ENCODE measurements around the gene IPO9.

DNA sequence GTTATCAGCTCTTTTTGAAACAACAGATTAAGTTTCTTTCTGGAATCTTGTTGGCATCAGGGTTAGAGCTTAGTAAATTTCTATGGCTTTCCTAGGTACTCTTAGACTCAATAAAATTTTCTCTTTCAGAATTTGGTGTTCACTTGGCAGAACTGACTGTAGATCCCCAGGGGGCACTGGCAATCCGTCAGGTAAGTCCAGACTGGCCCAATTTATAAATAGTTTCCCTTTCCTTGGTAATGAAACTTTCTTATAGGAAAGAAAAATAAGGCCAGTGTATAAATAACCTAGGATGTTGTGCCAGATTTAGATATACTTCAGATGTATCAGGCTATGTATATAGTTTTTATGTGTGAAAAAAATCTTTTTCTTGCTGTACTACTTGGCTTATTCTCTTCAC, 18.2 kb downstream of the IPO9 start:
- no peak for TF ChIP-seq FOXM1 (IDR thresholded peaks at IDR 0.05; ENCODE audit: low read depth, low read length)
- TF ChIP-seq BHLHE40 (IDR thresholded peaks at IDR 0.05; ENCODE audit: borderline replicate concordance in 1 of 2, low read depth in 2 of 2, low read length in 1 of 2) = no peak
- TF ChIP-seq, protein P1, sequence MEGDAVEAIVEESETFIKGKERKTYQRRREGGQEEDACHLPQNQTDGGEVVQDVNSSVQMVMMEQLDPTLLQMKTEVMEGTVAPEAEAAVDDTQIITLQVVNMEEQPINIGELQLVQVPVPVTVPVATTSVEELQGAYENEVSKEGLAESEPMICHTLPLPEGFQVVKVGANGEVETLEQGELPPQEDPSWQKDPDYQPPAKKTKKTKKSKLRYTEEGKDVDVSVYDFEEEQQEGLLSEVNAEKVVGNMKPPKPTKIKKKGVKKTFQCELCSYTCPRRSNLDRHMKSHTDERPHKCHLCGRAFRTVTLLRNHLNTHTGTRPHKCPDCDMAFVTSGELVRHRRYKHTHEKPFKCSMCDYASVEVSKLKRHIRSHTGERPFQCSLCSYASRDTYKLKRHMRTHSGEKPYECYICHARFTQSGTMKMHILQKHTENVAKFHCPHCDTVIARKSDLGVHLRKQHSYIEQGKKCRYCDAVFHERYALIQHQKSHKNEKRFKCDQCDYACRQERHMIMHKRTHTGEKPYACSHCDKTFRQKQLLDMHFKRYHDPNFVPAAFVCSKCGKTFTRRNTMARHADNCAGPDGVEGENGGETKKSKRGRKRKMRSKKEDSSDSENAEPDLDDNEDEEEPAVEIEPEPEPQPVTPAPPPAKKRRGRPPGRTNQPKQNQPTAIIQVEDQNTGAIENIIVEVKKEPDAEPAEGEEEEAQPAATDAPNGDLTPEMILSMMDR (IDR thresholded peaks at IDR 0.05 in 2 of 3, conservative IDR thresholded peaks at IDR 0.05 in 1 of 3; ENCODE audit: control insufficient read depth in 2 of 3, extremely low read depth in 1 of 3, insufficient read depth in 1 of 3, low read depth in 3 of 3, low read length in 3 of 3) = no peak
- TF ChIP-seq, protein P2, sequence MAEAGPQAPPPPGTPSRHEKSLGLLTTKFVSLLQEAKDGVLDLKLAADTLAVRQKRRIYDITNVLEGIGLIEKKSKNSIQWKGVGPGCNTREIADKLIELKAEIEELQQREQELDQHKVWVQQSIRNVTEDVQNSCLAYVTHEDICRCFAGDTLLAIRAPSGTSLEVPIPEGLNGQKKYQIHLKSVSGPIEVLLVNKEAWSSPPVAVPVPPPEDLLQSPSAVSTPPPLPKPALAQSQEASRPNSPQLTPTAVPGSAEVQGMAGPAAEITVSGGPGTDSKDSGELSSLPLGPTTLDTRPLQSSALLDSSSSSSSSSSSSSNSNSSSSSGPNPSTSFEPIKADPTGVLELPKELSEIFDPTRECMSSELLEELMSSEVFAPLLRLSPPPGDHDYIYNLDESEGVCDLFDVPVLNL (IDR thresholded peaks at IDR 0.05; ENCODE audit: low read depth, low read length) = no peak
- no peak for TF ChIP-seq SMARCA5 (IDR thresholded peaks at IDR 0.05)
- TF ChIP-seq IKZF1 (conservative IDR thresholded peaks at IDR 0.05) = no peak
- TF ChIP-seq KLF5 (IDR thresholded peaks at IDR 0.05; ENCODE audit: partially characterized antibody) = no peak
- no peak for TF ChIP-seq TCF12 (IDR thresholded peaks at IDR 0.05; ENCODE audit: low read depth, low read length)
- TF ChIP-seq JUNB (IDR thresholded peaks at IDR 0.05) = no peak
- no peak for TF ChIP-seq CBFB (IDR thresholded peaks at IDR 0.05; ENCODE audit: low read depth)
- TF ChIP-seq, protein P3, sequence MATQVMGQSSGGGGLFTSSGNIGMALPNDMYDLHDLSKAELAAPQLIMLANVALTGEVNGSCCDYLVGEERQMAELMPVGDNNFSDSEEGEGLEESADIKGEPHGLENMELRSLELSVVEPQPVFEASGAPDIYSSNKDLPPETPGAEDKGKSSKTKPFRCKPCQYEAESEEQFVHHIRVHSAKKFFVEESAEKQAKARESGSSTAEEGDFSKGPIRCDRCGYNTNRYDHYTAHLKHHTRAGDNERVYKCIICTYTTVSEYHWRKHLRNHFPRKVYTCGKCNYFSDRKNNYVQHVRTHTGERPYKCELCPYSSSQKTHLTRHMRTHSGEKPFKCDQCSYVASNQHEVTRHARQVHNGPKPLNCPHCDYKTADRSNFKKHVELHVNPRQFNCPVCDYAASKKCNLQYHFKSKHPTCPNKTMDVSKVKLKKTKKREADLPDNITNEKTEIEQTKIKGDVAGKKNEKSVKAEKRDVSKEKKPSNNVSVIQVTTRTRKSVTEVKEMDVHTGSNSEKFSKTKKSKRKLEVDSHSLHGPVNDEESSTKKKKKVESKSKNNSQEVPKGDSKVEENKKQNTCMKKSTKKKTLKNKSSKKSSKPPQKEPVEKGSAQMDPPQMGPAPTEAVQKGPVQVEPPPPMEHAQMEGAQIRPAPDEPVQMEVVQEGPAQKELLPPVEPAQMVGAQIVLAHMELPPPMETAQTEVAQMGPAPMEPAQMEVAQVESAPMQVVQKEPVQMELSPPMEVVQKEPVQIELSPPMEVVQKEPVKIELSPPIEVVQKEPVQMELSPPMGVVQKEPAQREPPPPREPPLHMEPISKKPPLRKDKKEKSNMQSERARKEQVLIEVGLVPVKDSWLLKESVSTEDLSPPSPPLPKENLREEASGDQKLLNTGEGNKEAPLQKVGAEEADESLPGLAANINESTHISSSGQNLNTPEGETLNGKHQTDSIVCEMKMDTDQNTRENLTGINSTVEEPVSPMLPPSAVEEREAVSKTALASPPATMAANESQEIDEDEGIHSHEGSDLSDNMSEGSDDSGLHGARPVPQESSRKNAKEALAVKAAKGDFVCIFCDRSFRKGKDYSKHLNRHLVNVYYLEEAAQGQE (IDR thresholded peaks at IDR 0.05; ENCODE audit: low read depth, low read length) = no peak
- no peak for TF ChIP-seq ZZZ3 (IDR thresholded peaks at IDR 0.05; ENCODE audit: control insufficient read depth, insufficient read length, low read depth)
- no peak for TF ChIP-seq CHD2 (IDR thresholded peaks at IDR 0.05; ENCODE audit: borderline replicate concordance, low read depth, low read length)

Data from GM12878 (cell line).